Measurements from ENCODE around the gene KIF20B.
A peak's percentile ranks its signal among the peaks of the same experiment; 100 is the strongest.
"Not testable (repeated sequence)": the region's sequence is repeated elsewhere in the genome, so short reads cannot be mapped to it uniquely, and the experiment has no call there.

The KIF20B gene

GRCh38 chr10:89684604-89685003, 16.8 kb upstream of the KIF20B start:
- DNase-seq (ENCODE audit: low read depth in 3 of 3): no peak

- DNase-seq (ENCODE audit: low read depth in 3 of 3): no peak
Measured at GRCh38 chr10:89685936-89686335, 15.5 kb upstream of the KIF20B start.

GRCh38 chr10:89690027-89690426, 11.4 kb upstream of the KIF20B start:
- DNase-seq (ENCODE audit: low read depth in 3 of 3): no peak

- no peak for DNase-seq (ENCODE audit: low read depth in 3 of 3)
Measured at GRCh38 chr10:89692416-89692815, 9.0 kb upstream of the KIF20B start.

- DNase-seq (ENCODE audit: low read depth in 3 of 3): no peak
Measured at GRCh38 chr10:89693176-89693575, 8.2 kb upstream of the KIF20B start.

- no peak for DNase-seq (ENCODE audit: low read depth in 3 of 3)
Measured at GRCh38 chr10:89695307-89695706, 6.1 kb upstream of the KIF20B start.

- DNase-seq (ENCODE audit: low read depth in 3 of 3): no peak
Measured at GRCh38 chr10:89697946-89698345, 3.4 kb upstream of the KIF20B start.

GRCh38 chr10:89699581-89700064, 1.8 kb upstream of the KIF20B start:
- DNase-seq (ENCODE audit: low read depth in 3 of 3): no peak

GRCh38 chr10:89700923-89701241, 508 bp upstream of the KIF20B start:
- no peak for DNase-seq (ENCODE audit: low read depth in 3 of 3)

- DNase-seq (ENCODE audit: low read depth in 3 of 3): peak in 2 of 3 donors; percentile 2
Measured at GRCh38 chr10:89702121-89702480, 711 bp downstream of the KIF20B start.

GRCh38 chr10:89705466-89705865, 4.1 kb downstream of the KIF20B start:
- no peak for DNase-seq (ENCODE audit: low read depth in 3 of 3)

- no peak for DNase-seq (ENCODE audit: low read depth in 3 of 3)
Measured at GRCh38 chr10:89706011-89706410, 4.6 kb downstream of the KIF20B start.

- DNase-seq (ENCODE audit: low read depth in 3 of 3): no peak
Measured at GRCh38 chr10:89707372-89707771, 6.0 kb downstream of the KIF20B start.

- DNase-seq (ENCODE audit: low read depth in 3 of 3): no peak
Measured at GRCh38 chr10:89710753-89711152, 9.4 kb downstream of the KIF20B start.

GRCh38 chr10:89734616-89735015, 33.2 kb downstream of the KIF20B start:
- no peak for DNase-seq (ENCODE audit: low read depth in 3 of 3)

GRCh38 chr10:89738551-89739209, 37.3 kb downstream of the KIF20B start:
- DNase-seq (ENCODE audit: low read depth in 3 of 3): no peak

GRCh38 chr10:89741126-89741762, 39.9 kb downstream of the KIF20B start:
- no peak for DNase-seq (ENCODE audit: low read depth in 3 of 3)

GRCh38 chr10:89744026-89744425, 42.6 kb downstream of the KIF20B start:
- no peak for DNase-seq (ENCODE audit: low read depth in 3 of 3)

- DNase-seq (ENCODE audit: low read depth in 3 of 3): no peak
Measured at GRCh38 chr10:89745903-89746302, 44.5 kb downstream of the KIF20B start.

- no peak for DNase-seq (ENCODE audit: low read depth in 3 of 3)
Measured at GRCh38 chr10:89750441-89750840, 49.1 kb downstream of the KIF20B start.

- DNase-seq (ENCODE audit: low read depth in 3 of 3): no peak
Measured at GRCh38 chr10:89755374-89755773, 54.0 kb downstream of the KIF20B start.

- DNase-seq (ENCODE audit: low read depth in 3 of 3): no peak
Measured at GRCh38 chr10:89759531-89759930, 58.1 kb downstream of the KIF20B start.

GRCh38 chr10:89763671-89764070, 62.3 kb downstream of the KIF20B start:
- not testable (repeated sequence) for DNase-seq (ENCODE audit: low read depth in 3 of 3)

- DNase-seq (ENCODE audit: low read depth in 3 of 3): no peak
Measured at GRCh38 chr10:89771684-89772083, 70.3 kb downstream of the KIF20B start.

Measured in stimulated activated CD4-positive, alpha-beta T cell treated with anti-CD3 and anti-CD28 coated beads, TNF-alpha, amount 100 ng/mL, for 48 hours (primary cell).